Posterior cingulate gyrus (tissue), 11 donors: Measurements from ENCODE around the gene CASP10.
"Not testable (repeated sequence)": the region's sequence is repeated elsewhere in the genome, so short reads cannot be mapped to it uniquely, and the experiment has no call there.

Experiments used
- DNase-seq, 10 donors: peaks; one replicate each; pipeline versions ENCODE4 v3.0.0 to v3.0.0-alpha.2; 2020 to 2021; ENCODE audit warnings: mixed read lengths in 3 of 10
- intact Hi-C: fragments of 100-400 bp; cut with DNase I; formaldehyde crosslinking; loops from one replicate; pipeline ENCODE4 v1.15.1; 2023

CASP10 gene

DNA sequence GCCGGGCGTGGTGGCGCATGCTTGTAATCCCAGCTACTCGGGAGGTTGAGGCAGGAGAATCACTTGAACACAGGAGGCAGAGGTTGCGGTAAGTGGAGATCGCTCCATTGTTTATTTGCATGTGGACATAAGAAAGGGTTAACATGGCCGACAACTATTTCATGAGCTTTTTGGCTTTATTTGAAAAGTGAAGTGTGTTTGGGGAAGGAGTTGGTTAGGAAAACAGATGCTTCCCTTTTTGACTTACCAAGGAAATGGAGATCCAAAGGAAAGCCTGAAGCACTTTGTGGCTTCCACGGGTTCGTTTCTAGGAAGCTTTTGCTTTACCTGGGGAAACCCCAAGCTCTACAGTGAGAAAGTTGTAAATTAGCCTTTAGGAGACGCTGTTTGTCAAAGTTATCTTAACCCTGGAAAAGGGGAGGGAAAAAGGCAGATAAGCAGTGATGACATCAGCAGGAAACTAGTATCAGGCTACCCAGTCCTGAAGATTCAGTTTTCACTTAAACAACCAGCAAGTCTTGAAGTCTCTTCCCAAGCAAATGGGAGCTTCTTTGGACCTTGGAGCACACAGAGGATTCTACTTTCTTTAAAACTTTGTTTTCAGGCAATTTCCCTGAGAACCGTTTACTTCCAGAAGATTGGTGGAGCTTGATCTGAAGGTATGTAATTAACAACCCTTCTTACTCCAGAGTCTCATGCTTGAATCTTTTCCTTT lies at the start of gene CASP10:
TSS of gene CASP10 (plus strand) at position 492 of the 715 bp plus-strand sequence. CDS start 2,637 bp downstream, outside the sequence.
- no peak for DNase-seq
- intact Hi-C loops = no loop called here

- DNase-seq = no peak
- intact Hi-C loops = no loop called here
These were observed 47.6 kb upstream of the CASP10 start for GRCh38 chr2:201135386-201135785.

GRCh38 chr2:201136889-201137321 lies 46.0 kb upstream of the CASP10 start:
- intact Hi-C loops = no loop called here
- no peak for DNase-seq

GRCh38 chr2:201137505-201138400 lies 45.2 kb upstream of the CASP10 start:
- DNase-seq = no peak
- intact Hi-C loops = no loop called here

DNA sequence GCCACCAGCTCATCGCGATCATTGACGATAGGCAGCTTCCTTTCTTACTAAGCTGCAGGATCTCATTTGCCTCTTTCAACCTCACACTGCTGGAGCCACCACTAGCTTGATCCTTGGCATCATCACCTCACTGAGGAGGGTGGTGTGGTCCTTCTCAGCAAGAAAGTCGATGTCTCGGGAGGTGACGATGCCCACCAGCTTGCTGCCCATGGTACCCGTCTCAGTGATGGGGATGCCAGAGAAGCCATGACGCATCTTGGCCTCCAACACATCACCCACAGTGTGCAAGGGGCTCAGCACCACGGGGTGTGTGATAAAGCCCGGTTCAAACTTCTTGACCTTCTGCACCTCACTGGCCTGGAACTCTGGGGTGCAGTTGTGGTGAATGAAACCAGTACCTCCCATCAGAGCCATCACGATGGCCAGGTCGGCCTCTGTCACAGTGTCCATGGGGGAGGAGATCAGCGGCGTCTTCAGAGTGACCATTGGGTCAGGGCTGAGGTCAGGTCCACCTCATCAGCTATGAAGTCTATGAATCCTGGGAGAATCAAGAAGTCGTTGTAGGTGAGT lies 44.5 kb upstream of the CASP10 start:
- DNase-seq = no peak
- intact Hi-C loops = no loop called here

DNA sequence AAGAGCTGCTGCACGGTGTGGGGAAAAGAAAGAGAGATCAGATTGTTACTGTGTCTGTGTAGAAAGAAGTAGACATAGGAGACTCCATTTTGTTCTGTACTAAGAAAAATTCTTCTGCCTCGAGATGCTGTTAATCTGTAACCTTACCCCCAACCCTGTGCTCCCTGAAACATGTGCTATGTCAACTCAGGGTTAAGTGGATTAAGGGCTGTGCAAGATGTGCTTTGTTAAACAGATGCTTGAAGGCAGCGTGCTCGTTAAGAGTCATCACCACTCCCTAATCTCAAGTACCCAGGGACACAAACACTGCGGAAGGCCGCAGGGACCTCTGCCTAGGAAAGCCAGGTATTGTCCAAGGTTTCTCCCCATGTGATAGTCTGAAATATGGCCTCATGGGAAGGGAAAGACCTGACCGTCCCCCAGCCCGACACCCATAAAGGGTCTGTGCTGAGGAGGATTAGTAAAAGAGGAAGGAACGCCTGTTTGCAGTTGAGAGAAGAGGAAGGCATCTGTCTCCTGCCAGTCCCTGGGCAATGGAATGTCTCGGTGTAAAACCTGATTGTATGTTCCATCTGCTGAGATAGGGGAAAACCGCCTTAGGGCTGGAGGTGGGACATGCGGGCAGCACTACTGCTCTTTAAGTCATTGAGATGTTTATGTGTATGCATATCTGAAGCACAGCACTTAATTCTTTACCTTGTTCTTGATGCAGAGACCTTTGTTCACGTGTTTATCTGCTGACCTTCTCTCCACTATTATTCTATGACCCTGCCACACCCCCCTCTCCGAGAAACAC lies 43.8 kb upstream of the CASP10 start:
- DNase-seq, intact Hi-C loops: not testable (repeated sequence)

DNA sequence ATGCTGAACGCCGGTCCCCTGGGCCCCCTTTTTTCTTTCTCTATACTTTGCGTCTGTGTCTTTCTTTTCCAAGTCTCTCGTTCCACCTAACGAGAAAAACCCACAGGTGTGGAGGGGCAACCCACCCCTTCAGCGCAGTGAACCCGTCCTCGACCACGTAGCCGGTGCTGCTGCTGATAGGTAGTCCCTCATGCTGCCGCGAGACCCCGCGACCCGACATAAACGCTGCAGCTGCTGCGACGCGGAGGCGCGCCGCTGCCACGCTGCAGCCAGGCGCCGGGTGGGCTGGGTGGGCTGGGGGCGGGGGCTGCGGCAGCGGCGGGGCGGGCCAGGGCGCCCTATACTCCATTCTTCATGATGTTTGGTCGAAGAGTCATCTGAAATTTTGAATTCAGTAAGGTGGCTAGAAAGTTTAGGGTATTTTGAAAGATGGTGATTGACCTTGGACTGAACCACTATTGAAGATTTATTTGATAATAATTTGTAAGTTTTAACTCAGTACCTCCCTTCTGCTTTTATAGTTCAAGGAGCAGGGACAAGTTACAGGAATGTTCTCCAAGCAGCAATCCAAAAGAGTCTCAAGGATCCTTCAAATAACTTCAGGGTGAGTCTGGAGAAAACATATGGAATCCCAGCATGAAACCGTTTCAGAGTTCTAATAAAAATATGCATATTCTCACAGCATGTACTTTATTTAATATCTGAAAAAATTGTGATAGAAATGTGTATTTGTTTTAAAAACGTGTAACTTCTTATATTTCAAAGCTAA lies 42.9 kb upstream of the CASP10 start:
- no peak for DNase-seq
- intact Hi-C loops = no loop called here

DNA sequence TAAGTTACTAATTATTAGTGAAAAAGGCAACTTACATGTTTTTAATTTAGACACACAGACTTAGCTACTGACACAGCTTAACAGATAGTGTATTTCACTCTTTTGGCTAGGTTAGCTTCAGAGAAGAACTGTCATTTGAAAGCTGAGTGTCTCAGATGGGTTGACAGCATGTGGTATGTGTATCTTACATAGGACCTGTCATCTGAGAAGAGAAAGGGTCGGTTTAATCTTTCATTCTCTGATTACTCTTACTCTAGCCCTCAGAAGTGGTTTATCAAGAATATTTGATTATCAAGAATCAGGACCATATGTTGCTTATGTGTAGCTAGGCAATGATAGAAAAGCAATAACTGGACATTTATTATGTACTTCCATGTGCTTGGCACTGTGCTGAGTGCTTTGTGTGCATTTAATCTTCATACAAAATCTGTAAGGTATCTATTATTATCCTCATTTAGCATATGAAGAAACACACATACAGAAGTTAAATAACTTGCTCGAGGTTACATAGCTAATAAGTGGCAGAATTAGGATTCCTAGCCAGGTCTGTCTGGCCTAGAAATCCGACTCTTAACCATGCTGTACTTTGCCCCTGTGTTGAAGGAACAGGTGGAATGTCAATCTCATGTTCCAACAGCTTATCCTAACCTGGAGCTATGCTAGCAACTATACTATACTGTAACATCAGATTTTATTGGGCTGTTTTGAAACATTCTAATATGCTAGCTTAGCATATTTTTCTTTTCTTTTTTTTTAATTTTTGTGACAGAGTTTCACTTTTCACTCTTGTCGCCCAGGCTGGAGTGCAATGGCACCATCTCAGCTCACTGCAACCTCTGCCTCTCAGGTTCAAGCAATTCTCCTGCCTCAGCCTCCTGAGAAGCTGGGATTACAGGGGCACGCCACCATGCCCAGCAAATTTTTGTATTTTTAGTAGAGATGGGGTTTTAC lies 38.6 kb upstream of the CASP10 start:
- intact Hi-C loops = no loop called here
- no peak for DNase-seq

DNA sequence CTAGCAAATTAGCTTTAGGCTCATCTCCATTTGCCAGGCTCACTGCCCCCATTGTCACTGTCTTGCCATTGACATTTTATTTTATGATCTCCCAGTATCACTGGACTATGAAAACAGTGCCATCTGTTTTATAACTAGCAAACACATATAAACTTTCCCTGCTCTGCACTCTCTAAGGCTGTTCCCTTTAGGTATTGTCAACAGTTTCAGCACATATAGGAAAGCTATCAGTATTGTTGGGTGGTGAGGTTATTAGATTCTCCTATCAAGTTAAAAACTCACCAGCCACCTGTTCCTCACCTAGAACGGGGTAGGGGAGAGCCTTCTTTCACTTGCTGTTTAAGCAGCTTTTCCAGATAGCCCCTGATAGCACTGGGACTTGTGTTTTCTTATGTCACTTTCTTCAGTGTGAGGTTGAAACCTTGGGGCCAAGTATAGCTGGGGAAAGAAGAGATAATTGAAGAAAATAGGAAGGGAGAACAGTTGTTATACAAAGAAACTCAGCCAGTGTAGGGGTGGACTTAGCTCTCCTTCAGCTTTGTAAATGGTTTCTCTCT lies 34.4 kb upstream of the CASP10 start:
- intact Hi-C loops = no loop called here
- DNase-seq = no peak

DNA sequence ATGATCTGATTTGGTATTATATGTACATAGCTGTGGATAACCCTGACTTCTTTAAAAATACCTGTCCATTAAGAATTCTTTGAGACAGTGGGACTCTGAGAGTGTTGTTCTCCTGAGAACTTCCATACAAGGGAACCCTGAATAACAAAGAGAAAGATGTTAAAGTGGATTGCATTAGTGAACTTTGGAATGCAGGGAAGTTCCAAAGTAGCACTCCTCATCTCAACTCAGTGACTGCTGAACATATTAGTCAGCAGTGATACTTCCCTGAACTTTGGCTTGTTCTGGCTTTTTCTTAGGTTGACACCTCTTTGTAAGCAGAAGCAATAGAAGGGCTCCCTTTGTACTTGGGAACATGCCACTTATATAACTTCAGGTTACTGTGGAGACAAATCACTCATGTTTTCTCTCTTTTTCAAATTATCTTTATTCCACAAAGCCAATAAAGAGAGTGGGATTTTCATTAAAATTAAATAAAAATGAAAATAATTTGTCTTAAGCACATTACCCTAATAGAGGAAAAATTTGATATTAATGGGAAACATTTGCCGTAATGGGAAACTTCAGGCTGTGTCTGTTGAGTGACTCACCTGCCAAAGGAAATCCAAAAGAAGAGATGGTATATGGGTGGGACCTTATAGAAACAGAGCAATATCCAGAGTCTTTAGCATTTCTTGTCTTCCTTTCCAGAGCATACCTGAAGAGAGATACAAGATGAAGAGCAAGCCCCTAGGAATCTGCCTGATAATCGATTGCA lies 33.7 kb upstream of the CASP10 start:
- intact Hi-C loops = no loop called here
- no peak for DNase-seq

- intact Hi-C loops, DNase-seq: not testable (repeated sequence)
These were observed 33.1 kb upstream of the CASP10 start for GRCh38 chr2:201149821-201150165.

- intact Hi-C loops = no loop called here
- no peak for DNase-seq
These were observed 32.4 kb upstream of the CASP10 start for GRCh38 chr2:201150454-201151020.

- DNase-seq = no peak
- intact Hi-C loops = no loop called here
These were observed 31.6 kb upstream of the CASP10 start for GRCh38 chr2:201151127-201151981.

- DNase-seq = no peak
- intact Hi-C loops = no loop called here
These were observed 30.4 kb upstream of the CASP10 start for GRCh38 chr2:201152517-201152916.

GRCh38 chr2:201152999-201153815 lies 29.7 kb upstream of the CASP10 start:
- DNase-seq = no peak
- intact Hi-C loops = no loop called here
